K562 (cell line): ENCODE results near the gene KPNA4. TPM values are rescaled to one million over a fixed set of nuclear protein-coding genes. Genes with fewer than 3 reads are reported as not detected.

ENCODE experiments used
- ATAC-seq: fragments of 200-7000 bp; cut with Tn5 transposase; 3 replicates; pipeline ENCODE4 v1.9.1; 2020; ENCODE audit warnings: moderate library complexity
- BruUV-seq: library from RNA; stranded (reverse); fragments of 400-500 nt; replicated peaks from 2 replicates; lab custom pipeline; 2021; lab: Mats Ljungman, UMichigan
- CTCF ChIA-PET: fragments of 300-600 bp; formaldehyde crosslinking; extraction: SDS; loops from one replicate; lab custom pipeline; 2021; ENCODE audit warnings: low intra/inter-chr PET ratio; lab: Yijun Ruan, JAX
- POLR2A ChIA-PET: fragments of 300-600, 350-650 bp; sonication (Branson Sonifier 250); formaldehyde crosslinking; extraction: SDS; loops from one replicate; lab custom pipeline; 2021; ENCODE audit warnings: antibody characterized with exemption, inconsistent platforms; lab: Yijun Ruan, JAX
- DNase-seq, 4 experiments: peaks; one replicate each; pipeline versions ENCODE4 v3.0.0 to v3.0.0-alpha.2; 2011 to 2018; ENCODE audit warnings: low spot score in 3 of 4, mixed read lengths in 3 of 4; ENCODE audit errors: extremely low read depth in 1 of 4
- FAIRE-seq: peaks from 2 replicates; lab custom pipeline; 2011; peaks lifted over from hg19 to GRCh38; lab: Jason Lieb, UNC
- H2AFZ ChIP-seq: 2 replicates; pipeline ENCODE4 v1.6.0; 2011; ENCODE audit warnings: low read depth, low read length, control low read depth, inconsistent platforms
- H3K27ac ChIP-seq: fragments of 200-600 bp; 3 replicates; pipeline ENCODE4 v1.8.0; 2011; ENCODE audit warnings: low read depth, mild to moderate bottlenecking, control low read depth, inconsistent platforms, low read length, moderate library complexity, mixed read lengths; ENCODE audit errors: extremely low read depth
- H3K27me3 ChIP-seq, 2 experiments: fragments of 300-600 bp in 1 of 2; 2 replicates in 1 of 2; 3 replicates in 1 of 2; pipeline versions ENCODE4 v1.6.0 to v1.8.0; 2011; ENCODE audit warnings: inconsistent platforms in 2 of 2, low read length in 2 of 2, mild to moderate bottlenecking in 1 of 2, mixed read lengths in 1 of 2, moderate library complexity in 1 of 2; ENCODE audit not compliant: control insufficient read depth in 2 of 2, insufficient read depth in 2 of 2
- H3K36me3 ChIP-seq: fragments of 300-600 bp; 3 replicates; pipeline ENCODE4 v1.8.0; 2011; ENCODE audit warnings: mild to moderate bottlenecking, low read length, inconsistent platforms; ENCODE audit not compliant: control insufficient read depth, insufficient read depth
- H3K4me1 ChIP-seq, 2 experiments: fragments of 200-600 bp in 1 of 2; replicated peaks in 1 of 2; 2 replicates in 1 of 2; 3 replicates in 1 of 2; pipeline versions ENCODE4 v1.5.1 to v1.8.0; 2011; ENCODE audit warnings: inconsistent platforms in 2 of 2, low read length in 2 of 2, mild to moderate bottlenecking in 1 of 2, mixed read lengths in 1 of 2, moderate library complexity in 1 of 2; ENCODE audit not compliant: control insufficient read depth in 2 of 2, insufficient read depth in 2 of 2
- H3K4me2 ChIP-seq: 2 replicates; pipeline ENCODE4 v1.6.1; 2011; ENCODE audit warnings: low read length, control low read depth, inconsistent platforms, mixed read lengths; ENCODE audit not compliant: insufficient read depth
- H3K4me3 ChIP-seq: fragments of 200-600 bp; sonication (generic), shearing (Covaris generic); 2 replicates; pipeline ENCODE4 v1.5.1; 2016; ENCODE audit warnings: control low read depth, inconsistent platforms
- H3K79me2 ChIP-seq: fragments of 200-600 bp; 3 replicates; pipeline ENCODE4 v1.8.0; 2011; ENCODE audit warnings: low read length, inconsistent platforms; ENCODE audit not compliant: control insufficient read depth, insufficient read depth
- H3K9ac ChIP-seq, 2 experiments: 2 replicates each; pipeline versions ENCODE4 v1.6.0 to v1.6.1; 2011; ENCODE audit warnings: low read depth in 2 of 2, low read length in 2 of 2, control low read depth in 1 of 2, inconsistent platforms in 1 of 2, mild to moderate bottlenecking in 1 of 2, mixed read lengths in 1 of 2; ENCODE audit not compliant: insufficient read depth in 1 of 2
- H3K9me1 ChIP-seq: one replicate; pipeline ENCODE4 v1.6.0; 2011; ENCODE audit warnings: inconsistent platforms, mild to moderate bottlenecking, low read length, moderate library complexity; ENCODE audit not compliant: control insufficient read depth, insufficient read depth
- H3K9me3 ChIP-seq: replicated peaks from 2 replicates; pipeline ENCODE4 v1.5.1; 2011; ENCODE audit warnings: low read depth, low read length, inconsistent platforms; ENCODE audit not compliant: control insufficient read depth, insufficient read depth
- H4K20me1 ChIP-seq: replicated peaks from 2 replicates; pipeline ENCODE4 v1.6.1; 2011; ENCODE audit warnings: low read length, inconsistent platforms, mixed read lengths; ENCODE audit not compliant: control insufficient read depth, insufficient read depth
- BRD4 ChIP-seq: fragments of 200-600 bp; sonication (generic); IDR thresholded peaks from 2 replicates; pipeline ENCODE4 v1.6.1; 2017; ENCODE audit warnings: inconsistent platforms
- EP300 ChIP-seq: IDR thresholded peaks from 2 replicates; pipeline ENCODE4 v1.6.1; 2012; ENCODE audit warnings: low read length, improper control_type of control experiment
- FOXA1 ChIP-seq: fragments of 450-650 bp; IDR thresholded peaks from 2 replicates; pipeline ENCODE4 v1.6.1; 2016; ENCODE audit warnings: mild to moderate bottlenecking, borderline replicate concordance
- ILK ChIP-seq: fragments of 450-650 bp; IDR thresholded peaks from 2 replicates; pipeline ENCODE4 v1.6.1; 2016; ENCODE audit warnings: missing genetic modification characterization, low read depth, mild to moderate bottlenecking, missing compliant biosample characterization, moderate library complexity, borderline replicate concordance
- JUN ChIP-seq, 2 experiments: sonication (generic) in 1 of 2; formaldehyde crosslinking in 1 of 2; IDR thresholded peaks; 2 replicates each; pipeline versions ENCODE4 v1.6.1 to v1.8.0; 2012 to 2022; ENCODE audit warnings: borderline replicate concordance in 2 of 2, mild to moderate bottlenecking in 2 of 2, improper control_type of control experiment in 1 of 2, low read depth in 1 of 2, low read length in 1 of 2, missing genetic modification reagents in 1 of 2
- MYNN ChIP-seq, 2 experiments: sonication (generic); formaldehyde crosslinking in 1 of 2; IDR thresholded peaks; 2 replicates each; pipeline versions ENCODE4 v1.5.0 to v1.6.1; 2016 to 2020; ENCODE audit warnings: antibody characterized with exemption in 1 of 2, missing genetic modification reagents in 1 of 2
- PML ChIP-seq: IDR thresholded peaks from 2 replicates; pipeline ENCODE4 v1.6.1; 2012; ENCODE audit warnings: low read length, inconsistent platforms
- RUNX1 ChIP-seq: sonication (generic); IDR thresholded peaks from 2 replicates; pipeline ENCODE4 v1.6.1; 2016; ENCODE audit warnings: antibody characterized with exemption, low read depth
- SRSF9 ChIP-seq: fragments of 200-400 bp; formaldehyde crosslinking; IDR thresholded peaks from 2 replicates; pipeline ENCODE4 v1.6.1; 2017; ENCODE audit warnings: low read depth, low read length, borderline replicate concordance
- ZNF707 ChIP-seq: fragments of 250-450 bp; sonication (Bioruptor Pico); conservative IDR thresholded peaks from 2 replicates; pipeline ENCODE4 v1.8.0; 2022; ENCODE audit warnings: inconsistent platforms, mild to moderate bottlenecking, moderate library complexity
- WGBS: fragments of 100-300 bp; shearing (Covaris generic); methylation state at CpG from one replicate; pipeline ENCODE4 v1.1.6; 2016; ENCODE audit warnings: low coverage, mixed read lengths; ENCODE audit not compliant: insufficient coverage; ENCODE audit errors: missing lambda C conversion rate; 5-methylcytosine and 5-hydroxymethylcytosine counted together
- in situ Hi-C: fragments of 300-500 bp; cut with MboI; formaldehyde crosslinking; loops from 4 replicates; pipeline ENCODE4 v1.15.0; 2018; ENCODE audit warnings: inconsistent platforms, mixed read lengths
- intact Hi-C: fragments of 100-400 bp; cut with micrococcal nuclease; formaldehyde crosslinking; loops from 2 replicates; pipeline ENCODE4 v1.14.2; 2022
- polyA plus RNA-seq, 8 experiments: library from polyadenylated mRNA; depleted of rRNA in 4 of 8; stranded (reverse) in 5 of 8; unstranded in 3 of 8; fragments of >200 nt; fragmentation: Nextera tagmentation in 2 of 8; fragmentation: Illumina TruSeq in 1 of 8; extraction: Ambion mirVana in 2 of 8; extraction: Trizol in 1 of 8; gene quantifications; 2 replicates each; pipeline versions ENCODE4 v1.2.1 to v1.2.3, GENCODE V29; 2011 to 2014; ENCODE audit warnings: inconsistent platforms in 1 of 8, missing spikeins in 1 of 8
- total RNA-seq, 7 experiments: library from RNA; depleted of rRNA in 6 of 7; stranded (reverse); fragments of >200 nt in 6 of 7; fragmentation: Illumina TruSeq in 2 of 7; extraction: Trizol in 2 of 7; gene quantifications; 2 replicates each; pipeline versions ENCODE4 v1.2.1 to v1.2.3, GENCODE V29; 2011 to 2021; ENCODE audit warnings: low replicate concordance in 1 of 7
- TF ChIP-seq, protein P1 (sequence below): sonication (generic); formaldehyde crosslinking; IDR thresholded peaks from 2 replicates; pipeline ENCODE4 v1.8.0; 2023; ENCODE audit warnings: mild to moderate bottlenecking, missing genetic modification reagents
- TF ChIP-seq, protein P2 (sequence below): fragments of 250-450 bp; sonication (Bioruptor Pico); IDR thresholded peaks from 2 replicates; pipeline ENCODE4 v1.6.1; 2021; ENCODE audit warnings: mild to moderate bottlenecking
- TF ChIP-seq, protein P3 (sequence below): IDR thresholded peaks from 3 replicates; pipeline ENCODE4 v1.6.1; 2011; ENCODE audit warnings: borderline replicate concordance, mild to moderate bottlenecking; ENCODE audit not compliant: insufficient read length, insufficient read depth
- TF ChIP-seq, protein P4 (sequence below): sonication (generic); formaldehyde crosslinking; IDR thresholded peaks from 2 replicates; pipeline ENCODE4 v1.8.0; 2023; ENCODE audit warnings: mild to moderate bottlenecking, missing genetic modification reagents

Gene KPNA4
- total and polyA plus RNA-seq, 9 of the 15 experiments (the other 6 are each of a cell fraction or from before 2014, with no cell fraction given), result 13.9 to 66.6 (median 34.5) TPM

DNA sequence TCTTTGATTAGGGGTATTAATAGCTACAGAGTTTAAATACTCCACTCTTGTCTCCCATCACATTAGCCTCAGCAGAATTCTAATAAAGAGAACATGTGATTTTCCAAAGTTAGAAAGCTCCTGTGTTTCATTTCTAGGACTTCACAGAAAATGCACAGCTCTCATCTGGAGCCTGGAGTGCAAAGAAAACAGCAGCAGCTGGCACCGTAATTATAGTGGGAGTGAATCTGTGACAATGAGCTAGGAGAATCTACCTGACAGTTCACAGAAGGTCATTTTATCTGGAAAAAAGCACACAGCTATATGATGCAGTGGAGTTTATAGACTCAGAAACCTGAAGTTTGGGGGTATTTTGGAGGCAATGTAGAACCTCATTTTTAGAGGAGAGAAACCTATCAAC, 110.4 kb downstream of the KPNA4 start:
- peaks cover 22 to 31% of the 10 kb centered on the region in 2 experiments for H3K4me1 ChIP-seq
- 31% methylated on average over 1 of the region's 1 CpG for whole genome bisulfite sequencing
- no peak for DNase-seq
- H3K9ac ChIP-seq, result no peak overlapping the region
- H2AFZ ChIP-seq, result no peak overlapping the region
- ATAC-seq, result no peak
- peaks cover 10% of the 10 kb centered on the region for H3K79me2 ChIP-seq
- H3K36me3 ChIP-seq, result no peaks in the 10 kb centered on the region
- ChIA-PET POLR2A (interaction anchor here (0.6 to 1.8 kb wide), 2 partner anchors 19 to 292 kb away, joined by 3 to 5 read pairs; no protein-coding TSS in a partner anchor), CTCF (no interaction called here)
- no peak for FAIRE-seq
- intact Hi-C loops (no loop called here), in situ Hi-C loops (loop anchor here (25.0 kb wide), 1 partner anchor 568 kb away; no protein-coding TSS in a partner anchor)
- H3K9me1 ChIP-seq, result no peaks in the 10 kb centered on the region
- no peak overlapping the region for H3K4me2 ChIP-seq
- H3K4me3 ChIP-seq, result no peak overlapping the region
- TF ChIP-seq FOXA1, result no peak
- no peak for TF ChIP-seq SRSF9
- TF ChIP-seq PML, result no peak
- no peak for TF ChIP-seq RUNX1
- TF ChIP-seq BRD4, result no peak
- TF ChIP-seq ZNF707 (CRISPR knock-in tag), result no peak
- TF ChIP-seq JUN (IDR thresholded peaks at IDR 0.05; ENCODE audit: borderline replicate concordance, low read depth, low read length), result no peak
- TF ChIP-seq JUN (CRISPR knock-in tag; IDR thresholded peaks at IDR 0.05; ENCODE audit: borderline replicate concordance), result no peak
- TF ChIP-seq ILK (tag), result no peak
- TF ChIP-seq, protein P1, sequence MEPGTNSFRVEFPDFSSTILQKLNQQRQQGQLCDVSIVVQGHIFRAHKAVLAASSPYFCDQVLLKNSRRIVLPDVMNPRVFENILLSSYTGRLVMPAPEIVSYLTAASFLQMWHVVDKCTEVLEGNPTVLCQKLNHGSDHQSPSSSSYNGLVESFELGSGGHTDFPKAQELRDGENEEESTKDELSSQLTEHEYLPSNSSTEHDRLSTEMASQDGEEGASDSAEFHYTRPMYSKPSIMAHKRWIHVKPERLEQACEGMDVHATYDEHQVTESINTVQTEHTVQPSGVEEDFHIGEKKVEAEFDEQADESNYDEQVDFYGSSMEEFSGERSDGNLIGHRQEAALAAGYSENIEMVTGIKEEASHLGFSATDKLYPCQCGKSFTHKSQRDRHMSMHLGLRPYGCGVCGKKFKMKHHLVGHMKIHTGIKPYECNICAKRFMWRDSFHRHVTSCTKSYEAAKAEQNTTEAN (CRISPR knock-in tag), result no peak
- TF ChIP-seq, protein P2, sequence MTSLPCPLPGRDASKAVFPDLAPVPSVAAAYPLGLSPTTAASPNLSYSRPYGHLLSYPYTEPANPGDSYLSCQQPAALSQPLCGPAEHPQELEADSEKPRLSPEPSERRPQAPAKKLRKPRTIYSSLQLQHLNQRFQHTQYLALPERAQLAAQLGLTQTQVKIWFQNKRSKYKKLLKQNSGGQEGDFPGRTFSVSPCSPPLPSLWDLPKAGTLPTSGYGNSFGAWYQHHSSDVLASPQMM, result no peak
- TF ChIP-seq EP300, result no peak
- no peak for TF ChIP-seq MYNN (IDR thresholded peaks at IDR 0.05)
- TF ChIP-seq MYNN (CRISPR knock-in tag; IDR thresholded peaks at IDR 0.05), result no peak
- TF ChIP-seq, protein P3, sequence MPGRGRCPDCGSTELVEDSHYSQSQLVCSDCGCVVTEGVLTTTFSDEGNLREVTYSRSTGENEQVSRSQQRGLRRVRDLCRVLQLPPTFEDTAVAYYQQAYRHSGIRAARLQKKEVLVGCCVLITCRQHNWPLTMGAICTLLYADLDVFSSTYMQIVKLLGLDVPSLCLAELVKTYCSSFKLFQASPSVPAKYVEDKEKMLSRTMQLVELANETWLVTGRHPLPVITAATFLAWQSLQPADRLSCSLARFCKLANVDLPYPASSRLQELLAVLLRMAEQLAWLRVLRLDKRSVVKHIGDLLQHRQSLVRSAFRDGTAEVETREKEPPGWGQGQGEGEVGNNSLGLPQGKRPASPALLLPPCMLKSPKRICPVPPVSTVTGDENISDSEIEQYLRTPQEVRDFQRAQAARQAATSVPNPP, result no peak
- TF ChIP-seq, protein P4, sequence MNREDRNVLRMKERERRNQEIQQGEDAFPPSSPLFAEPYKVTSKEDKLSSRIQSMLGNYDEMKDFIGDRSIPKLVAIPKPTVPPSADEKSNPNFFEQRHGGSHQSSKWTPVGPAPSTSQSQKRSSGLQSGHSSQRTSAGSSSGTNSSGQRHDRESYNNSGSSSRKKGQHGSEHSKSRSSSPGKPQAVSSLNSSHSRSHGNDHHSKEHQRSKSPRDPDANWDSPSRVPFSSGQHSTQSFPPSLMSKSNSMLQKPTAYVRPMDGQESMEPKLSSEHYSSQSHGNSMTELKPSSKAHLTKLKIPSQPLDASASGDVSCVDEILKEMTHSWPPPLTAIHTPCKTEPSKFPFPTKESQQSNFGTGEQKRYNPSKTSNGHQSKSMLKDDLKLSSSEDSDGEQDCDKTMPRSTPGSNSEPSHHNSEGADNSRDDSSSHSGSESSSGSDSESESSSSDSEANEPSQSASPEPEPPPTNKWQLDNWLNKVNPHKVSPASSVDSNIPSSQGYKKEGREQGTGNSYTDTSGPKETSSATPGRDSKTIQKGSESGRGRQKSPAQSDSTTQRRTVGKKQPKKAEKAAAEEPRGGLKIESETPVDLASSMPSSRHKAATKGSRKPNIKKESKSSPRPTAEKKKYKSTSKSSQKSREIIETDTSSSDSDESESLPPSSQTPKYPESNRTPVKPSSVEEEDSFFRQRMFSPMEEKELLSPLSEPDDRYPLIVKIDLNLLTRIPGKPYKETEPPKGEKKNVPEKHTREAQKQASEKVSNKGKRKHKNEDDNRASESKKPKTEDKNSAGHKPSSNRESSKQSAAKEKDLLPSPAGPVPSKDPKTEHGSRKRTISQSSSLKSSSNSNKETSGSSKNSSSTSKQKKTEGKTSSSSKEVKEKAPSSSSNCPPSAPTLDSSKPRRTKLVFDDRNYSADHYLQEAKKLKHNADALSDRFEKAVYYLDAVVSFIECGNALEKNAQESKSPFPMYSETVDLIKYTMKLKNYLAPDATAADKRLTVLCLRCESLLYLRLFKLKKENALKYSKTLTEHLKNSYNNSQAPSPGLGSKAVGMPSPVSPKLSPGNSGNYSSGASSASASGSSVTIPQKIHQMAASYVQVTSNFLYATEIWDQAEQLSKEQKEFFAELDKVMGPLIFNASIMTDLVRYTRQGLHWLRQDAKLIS (CRISPR knock-in tag), result no peak
- no peaks in the 10 kb centered on the region for H4K20me1 ChIP-seq
- H3K9me3 ChIP-seq, result no peaks in the 10 kb centered on the region
- BruUV-seq, result no TSS peak
- no peaks in the 10 kb centered on the region for H3K27me3 ChIP-seq
- no peak overlapping the region for H3K27ac ChIP-seq
